WTC11 (cell line): ENCODE results near the gene GRM7. TPM values are rescaled to one million over a fixed set of nuclear protein-coding genes. Genes with fewer than 3 reads are reported as not detected.

Experiments used
- ATAC-seq: fragments of 200-7000 bp; cut with Tn5 transposase; 2 replicates; pipeline ENCODE4 v1.10.0; 2021; ENCODE audit warnings: mild to moderate bottlenecking, moderate library complexity
- CTCF ChIA-PET: fragments of 300-600 bp; sonication (Branson Sonifier 250); formaldehyde crosslinking; loops from one replicate; lab custom pipeline; 2021; ENCODE audit warnings: antibody characterized with exemption; lab: Charles Lee
- POLR2A ChIA-PET: fragments of 350-600 bp; sonication (Branson Sonifier 250); formaldehyde crosslinking; loops from one replicate; lab custom pipeline; 2021; ENCODE audit warnings: antibody characterized with exemption; lab: Charles Lee
- DNase-seq: peaks from one replicate; pipeline ENCODE4 v3.0.0; 2021; ENCODE audit warnings: low spot score
- H3K27ac Mint-ChIP-seq: 2 replicates; pipeline ENCODE4 v1.8.0; 2021; ENCODE audit warnings: mixed read lengths
- H3K27me3 Mint-ChIP-seq: 2 replicates; pipeline ENCODE4 v1.8.0; 2021; ENCODE audit warnings: low read depth, mild to moderate bottlenecking, moderate library complexity, mixed read lengths
- H3K36me3 Mint-ChIP-seq: 2 replicates; pipeline ENCODE4 v1.8.0; 2021; ENCODE audit warnings: mixed read lengths
- H3K4me1 Mint-ChIP-seq: 2 replicates; pipeline ENCODE4 v1.8.0; 2022; ENCODE audit warnings: mixed read lengths
- H3K4me3 Mint-ChIP-seq: 2 replicates; pipeline ENCODE4 v1.8.0; 2021; ENCODE audit warnings: mild to moderate bottlenecking, moderate library complexity, mixed read lengths
- H3K9me3 Mint-ChIP-seq: 2 replicates; pipeline ENCODE4 v1.8.0; 2021; ENCODE audit warnings: mixed read lengths
- CBFB ChIP-seq: sonication (generic); formaldehyde crosslinking; IDR thresholded peaks from 2 replicates; pipeline ENCODE4 v1.8.1; 2022; ENCODE audit warnings: mild to moderate bottlenecking, low read depth, missing genetic modification reagents
- ESRRA ChIP-seq: sonication (generic); formaldehyde crosslinking; IDR thresholded peaks from 2 replicates; pipeline ENCODE4 v1.8.1; 2022; ENCODE audit warnings: mild to moderate bottlenecking, missing genetic modification reagents, borderline replicate concordance
- FOXJ3 ChIP-seq: sonication (generic); formaldehyde crosslinking; IDR thresholded peaks from 2 replicates; pipeline ENCODE4 v1.9.0; 2021; ENCODE audit warnings: missing genetic modification reagents, mild to moderate bottlenecking, borderline replicate concordance
- IRF1 ChIP-seq: sonication (generic); formaldehyde crosslinking; IDR thresholded peaks from 2 replicates; pipeline ENCODE4 v1.8.0; 2023; ENCODE audit warnings: missing genetic modification reagents
- KAT7 ChIP-seq: sonication (generic); formaldehyde crosslinking; IDR thresholded peaks from 2 replicates; pipeline ENCODE4 v1.8.1; 2023; ENCODE audit warnings: missing genetic modification reagents, mild to moderate bottlenecking, borderline replicate concordance
- MLX ChIP-seq: sonication (generic); formaldehyde crosslinking; IDR thresholded peaks from 2 replicates; pipeline ENCODE4 v1.8.1; 2023; ENCODE audit warnings: mild to moderate bottlenecking, missing genetic modification reagents, moderate library complexity
- MYBL2 ChIP-seq: sonication (generic); formaldehyde crosslinking; IDR thresholded peaks from 2 replicates; pipeline ENCODE4 v1.8.1; 2023; ENCODE audit warnings: mild to moderate bottlenecking, moderate library complexity, missing genetic modification reagents
- NR3C1 ChIP-seq: sonication (generic); formaldehyde crosslinking; conservative IDR thresholded peaks from 2 replicates; pipeline ENCODE4 v1.8.1; 2023; ENCODE audit warnings: low read depth, mild to moderate bottlenecking, missing genetic modification reagents
- OVOL2 ChIP-seq: fragments of 250-450 bp; sonication (Bioruptor Pico); IDR thresholded peaks from 2 replicates; pipeline ENCODE4 v1.9.0; 2021; ENCODE audit warnings: mild to moderate bottlenecking, borderline replicate concordance
- RELA ChIP-seq: sonication (generic); formaldehyde crosslinking; IDR thresholded peaks from 2 replicates; pipeline ENCODE4 v1.8.1; 2022; ENCODE audit warnings: missing genetic modification reagents, mild to moderate bottlenecking, borderline replicate concordance
- RORB ChIP-seq: fragments of 250-450 bp; sonication (Bioruptor Pico); IDR thresholded peaks from 2 replicates; pipeline ENCODE4 v1.9.0; 2021; ENCODE audit warnings: mild to moderate bottlenecking
- SMAD4 ChIP-seq: sonication (generic); formaldehyde crosslinking; IDR thresholded peaks from 2 replicates; pipeline ENCODE4 v1.8.0; 2022; ENCODE audit warnings: mild to moderate bottlenecking, missing genetic modification reagents
- STAT6 ChIP-seq: sonication (generic); formaldehyde crosslinking; conservative IDR thresholded peaks from 2 replicates; pipeline ENCODE4 v1.8.1; 2023; ENCODE audit warnings: mild to moderate bottlenecking, low read depth, missing genetic modification reagents, moderate library complexity
- TCF7 ChIP-seq: sonication (generic); formaldehyde crosslinking; IDR thresholded peaks from 2 replicates; pipeline ENCODE4 v1.8.0; 2022; ENCODE audit warnings: mild to moderate bottlenecking, low read depth, missing genetic modification reagents, moderate library complexity
- ZNF232 ChIP-seq: sonication (generic); formaldehyde crosslinking; IDR thresholded peaks from 2 replicates; pipeline ENCODE4 v1.8.0; 2022; ENCODE audit warnings: mild to moderate bottlenecking, missing genetic modification reagents
- ZNF263 ChIP-seq: sonication (generic); formaldehyde crosslinking; IDR thresholded peaks from 2 replicates; pipeline ENCODE4 v1.8.1; 2022; ENCODE audit warnings: low read depth, mild to moderate bottlenecking, moderate library complexity, missing genetic modification reagents
- ZNF416 ChIP-seq: fragments of 250-450 bp; sonication (Bioruptor Pico); IDR thresholded peaks from 2 replicates; pipeline ENCODE4 v1.9.0; 2021; ENCODE audit warnings: mild to moderate bottlenecking, inconsistent platforms
- ZNF512 ChIP-seq: sonication (generic); formaldehyde crosslinking; IDR thresholded peaks from 2 replicates; pipeline ENCODE4 v1.8.1; 2022; ENCODE audit warnings: missing genetic modification reagents, borderline replicate concordance
- total RNA-seq: library from RNA; stranded (reverse); gene quantifications from 3 replicates; pipeline ENCODE4 v1.2.3, GENCODE V29; 2021
- TF ChIP-seq, protein P1 (sequence below): sonication (generic); formaldehyde crosslinking; IDR thresholded peaks from 2 replicates; pipeline ENCODE4 v1.8.1; 2022; ENCODE audit warnings: mild to moderate bottlenecking, moderate library complexity, missing genetic modification reagents
- TF ChIP-seq, protein P2 (sequence below): sonication (generic); formaldehyde crosslinking; IDR thresholded peaks from 2 replicates; pipeline ENCODE4 v1.8.1; 2023; ENCODE audit warnings: mild to moderate bottlenecking, missing genetic modification reagents
- TF ChIP-seq, protein P3 (sequence below): fragments of 250-450 bp; sonication (Bioruptor Pico); IDR thresholded peaks from 2 replicates; pipeline ENCODE4 v1.9.0; 2021; ENCODE audit warnings: moderate library complexity, mild to moderate bottlenecking, inconsistent platforms, borderline replicate concordance

GRM7 gene
- total RNA-seq, 1 experiment from 2014 or later = 0.42 TPM

DNA sequence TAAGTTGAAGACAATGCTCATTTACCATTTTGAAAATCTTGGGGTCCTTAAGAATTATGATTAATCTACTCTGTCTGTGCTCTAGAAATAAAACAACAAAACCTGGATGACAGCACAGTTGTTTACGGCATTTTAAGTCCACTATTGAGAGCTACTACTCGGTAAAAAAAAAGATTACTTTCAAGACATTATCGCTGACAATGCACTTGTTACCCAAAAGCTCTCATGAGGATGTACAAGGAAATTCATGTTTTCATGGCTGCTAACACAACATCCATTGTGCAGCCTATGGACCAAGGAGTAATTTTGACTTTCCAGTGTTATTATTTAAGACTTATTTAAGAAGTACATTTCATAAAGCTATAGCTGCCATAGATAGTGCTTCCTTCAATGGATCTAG is 221.3 kb downstream of the GRM7 start (continued):
- TF ChIP-seq ZNF263 (no peak), MLX (no peak), RELA (CRISPR knock-in tag) (no peak), ZNF232 (CRISPR knock-in tag) (no peak)

DNA sequence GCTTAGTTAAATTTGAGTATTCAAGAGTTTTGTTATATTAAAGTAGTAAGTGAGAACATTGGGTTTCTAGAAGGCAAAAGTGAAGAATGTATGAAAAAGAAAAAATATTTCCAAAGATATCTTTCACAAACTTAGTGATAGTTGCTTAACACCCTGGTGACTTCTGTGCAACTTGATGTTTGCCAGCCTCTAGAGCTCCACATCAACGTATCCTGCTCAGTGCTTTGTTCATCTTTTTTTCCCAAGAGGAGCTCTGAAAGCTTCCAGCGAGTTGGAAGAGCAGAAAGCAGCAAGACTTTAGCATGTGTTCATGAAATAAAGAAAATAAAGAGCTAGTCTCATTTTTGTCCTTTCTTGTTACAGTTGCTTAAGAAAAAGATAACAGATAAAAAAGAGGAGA is 225.5 kb downstream of the GRM7 start:
- Mint-ChIP-seq H3K9me3 (peaks cover 55% of the 10 kb centered on the region), H3K4me3 (no peak overlapping the region), H3K27ac (no peak overlapping the region), H3K27me3 (no peaks in the 10 kb centered on the region; the same call in none of the 2 replicates), H3K4me1 (no peaks in the 10 kb centered on the region), H3K36me3 (peaks cover 22% of the 10 kb centered on the region)
- TF ChIP-seq, protein P1, sequence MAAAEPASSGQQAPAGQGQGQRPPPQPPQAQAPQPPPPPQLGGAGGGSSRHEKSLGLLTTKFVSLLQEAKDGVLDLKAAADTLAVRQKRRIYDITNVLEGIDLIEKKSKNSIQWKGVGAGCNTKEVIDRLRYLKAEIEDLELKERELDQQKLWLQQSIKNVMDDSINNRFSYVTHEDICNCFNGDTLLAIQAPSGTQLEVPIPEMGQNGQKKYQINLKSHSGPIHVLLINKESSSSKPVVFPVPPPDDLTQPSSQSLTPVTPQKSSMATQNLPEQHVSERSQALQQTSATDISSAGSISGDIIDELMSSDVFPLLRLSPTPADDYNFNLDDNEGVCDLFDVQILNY = no peak
- TF ChIP-seq, protein P2, sequence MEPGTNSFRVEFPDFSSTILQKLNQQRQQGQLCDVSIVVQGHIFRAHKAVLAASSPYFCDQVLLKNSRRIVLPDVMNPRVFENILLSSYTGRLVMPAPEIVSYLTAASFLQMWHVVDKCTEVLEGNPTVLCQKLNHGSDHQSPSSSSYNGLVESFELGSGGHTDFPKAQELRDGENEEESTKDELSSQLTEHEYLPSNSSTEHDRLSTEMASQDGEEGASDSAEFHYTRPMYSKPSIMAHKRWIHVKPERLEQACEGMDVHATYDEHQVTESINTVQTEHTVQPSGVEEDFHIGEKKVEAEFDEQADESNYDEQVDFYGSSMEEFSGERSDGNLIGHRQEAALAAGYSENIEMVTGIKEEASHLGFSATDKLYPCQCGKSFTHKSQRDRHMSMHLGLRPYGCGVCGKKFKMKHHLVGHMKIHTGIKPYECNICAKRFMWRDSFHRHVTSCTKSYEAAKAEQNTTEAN (CRISPR knock-in tag) = no peak
- ATAC-seq (no peak), DNase-seq (no peak)
- POLR2A ChIA-PET = no interaction called here
- CTCF ChIA-PET = no interaction called here

- Mint-ChIP-seq H3K4me3 (no peak overlapping the region), H3K27ac (no peak overlapping the region), H3K36me3 (peaks cover 43% of the 10 kb centered on the region), H3K4me1 (no peaks in the 10 kb centered on the region), H3K9me3 (peaks cover 63% of the 10 kb centered on the region), H3K27me3 (no peaks in the 10 kb centered on the region)
- POLR2A ChIA-PET = no interaction called here
- CTCF ChIA-PET = no interaction called here
- DNase-seq (no peak), ATAC-seq (no peak)
- no peak for TF ChIP-seq ZNF416 (CRISPR knock-in tag)
- TF ChIP-seq TCF7 (CRISPR knock-in tag) = no peak
- TF ChIP-seq MYBL2 (CRISPR knock-in tag) = no peak
- no peak for TF ChIP-seq SMAD4 (CRISPR knock-in tag)
- TF ChIP-seq FOXJ3 (CRISPR knock-in tag) = no peak
- no peak for TF ChIP-seq STAT6 (CRISPR knock-in tag)
- no peak for TF ChIP-seq CBFB (CRISPR knock-in tag)
- no peak for TF ChIP-seq RORB (CRISPR knock-in tag)
- TF ChIP-seq KAT7 (CRISPR knock-in tag) = no peak
- TF ChIP-seq, protein P1 = no peak
- TF ChIP-seq OVOL2 = no peak
- no peak for TF ChIP-seq ZNF512 (CRISPR knock-in tag)
- TF ChIP-seq, protein P3, sequence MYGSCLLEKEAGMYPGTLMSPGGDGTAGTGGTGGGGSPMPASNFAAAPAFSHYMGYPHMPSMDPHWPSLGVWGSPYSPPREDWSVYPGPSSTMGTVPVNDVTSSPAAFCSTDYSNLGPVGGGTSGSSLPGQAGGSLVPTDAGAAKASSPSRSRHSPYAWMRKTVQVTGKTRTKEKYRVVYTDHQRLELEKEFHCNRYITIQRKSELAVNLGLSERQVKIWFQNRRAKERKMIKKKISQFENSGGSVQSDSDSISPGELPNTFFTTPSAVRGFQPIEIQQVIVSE (CRISPR knock-in tag) = no peak
- no peak for TF ChIP-seq NR3C1
- TF ChIP-seq IRF1 = no peak
- TF ChIP-seq ESRRA = no peak
Observed at GRCh38 chr3:7095116-7095515, 234.2 kb downstream of the GRM7 start.
